Hepatic stellate cell (primary cell): ENCODE results near the gene ALDH1L1.

Experiments
- DNase-seq: peaks from one replicate; pipeline ENCODE4 v3.0.0; 2011; ENCODE audit warnings: low spot score

Gene ALDH1L1

DNA sequence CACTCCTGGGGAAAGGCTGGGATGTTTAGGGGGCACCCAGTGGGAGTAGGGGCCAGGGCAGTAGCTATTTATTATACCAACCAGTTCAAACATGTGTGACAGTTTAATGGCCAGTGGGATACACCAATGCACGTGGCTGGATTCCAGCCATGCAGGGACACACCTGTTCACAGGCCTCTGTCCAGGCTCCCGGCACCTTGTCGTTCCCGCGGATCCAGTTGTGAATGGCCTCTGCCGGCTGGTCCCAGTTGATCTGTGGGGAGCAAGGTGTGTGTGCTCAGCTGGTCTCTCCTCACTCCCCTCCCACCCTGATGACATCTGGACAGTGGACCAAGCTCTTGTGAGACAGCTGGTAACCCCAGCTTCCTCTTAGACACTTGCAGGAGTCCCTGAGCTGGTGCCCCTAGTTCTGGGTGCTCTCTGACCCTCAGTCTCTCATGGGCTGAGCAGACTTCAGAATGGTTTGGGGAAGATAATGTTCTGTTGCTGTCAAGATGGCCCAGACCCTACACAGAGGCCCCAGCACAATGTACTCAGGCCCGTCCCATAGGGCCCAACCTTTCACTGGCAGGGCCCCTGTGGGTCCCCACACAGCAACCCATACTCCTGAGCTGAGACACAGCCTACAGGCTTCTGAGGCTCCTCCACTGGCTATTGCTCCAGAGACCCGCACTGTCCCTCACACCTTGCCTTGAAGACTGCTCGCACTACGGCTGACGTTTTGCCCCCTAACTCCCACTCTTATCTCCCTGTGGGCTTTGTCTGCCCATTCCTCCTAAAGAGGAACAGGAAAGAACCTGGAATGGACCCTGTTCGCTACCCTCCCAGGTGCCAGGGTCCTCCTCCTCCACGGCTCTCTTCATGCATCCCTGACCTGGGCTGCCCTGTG, 25.8 kb downstream of the ALDH1L1 start:
- peak; percentile 1 for DNase-seq

DNA sequence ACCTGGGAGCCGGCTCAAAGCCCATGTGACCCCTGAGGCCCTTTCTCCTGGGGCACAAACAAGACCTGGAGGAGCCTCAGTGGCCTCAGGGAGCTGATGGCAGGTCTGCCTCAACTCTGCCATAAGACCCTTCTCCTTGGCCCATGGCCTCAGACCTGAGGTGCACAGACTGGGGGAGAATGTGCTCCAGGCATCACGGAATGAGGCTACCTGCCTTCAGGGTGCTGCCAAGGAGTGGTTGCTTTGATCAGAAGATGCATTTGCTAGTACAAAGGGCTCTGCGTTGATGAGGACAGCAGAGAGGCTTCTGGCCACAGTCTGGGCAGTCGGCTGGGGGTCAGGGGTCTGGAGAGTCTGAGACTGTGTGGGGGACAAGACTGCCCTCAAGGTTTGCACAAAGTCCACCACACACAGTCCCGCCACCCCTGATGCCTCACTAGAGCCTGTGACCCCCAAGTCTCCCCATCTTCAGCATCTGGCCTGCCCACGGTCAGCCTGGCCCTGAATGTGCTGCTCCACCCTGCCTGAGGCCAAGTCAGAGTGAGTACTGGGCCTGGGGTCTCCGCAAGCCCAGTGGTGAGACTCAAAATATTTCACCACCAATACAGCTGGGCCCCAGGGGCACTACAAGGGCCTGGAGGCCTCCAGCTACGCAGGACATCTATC, 26.6 kb downstream of the ALDH1L1 start:
- peak; percentile 2 for DNase-seq

DNA sequence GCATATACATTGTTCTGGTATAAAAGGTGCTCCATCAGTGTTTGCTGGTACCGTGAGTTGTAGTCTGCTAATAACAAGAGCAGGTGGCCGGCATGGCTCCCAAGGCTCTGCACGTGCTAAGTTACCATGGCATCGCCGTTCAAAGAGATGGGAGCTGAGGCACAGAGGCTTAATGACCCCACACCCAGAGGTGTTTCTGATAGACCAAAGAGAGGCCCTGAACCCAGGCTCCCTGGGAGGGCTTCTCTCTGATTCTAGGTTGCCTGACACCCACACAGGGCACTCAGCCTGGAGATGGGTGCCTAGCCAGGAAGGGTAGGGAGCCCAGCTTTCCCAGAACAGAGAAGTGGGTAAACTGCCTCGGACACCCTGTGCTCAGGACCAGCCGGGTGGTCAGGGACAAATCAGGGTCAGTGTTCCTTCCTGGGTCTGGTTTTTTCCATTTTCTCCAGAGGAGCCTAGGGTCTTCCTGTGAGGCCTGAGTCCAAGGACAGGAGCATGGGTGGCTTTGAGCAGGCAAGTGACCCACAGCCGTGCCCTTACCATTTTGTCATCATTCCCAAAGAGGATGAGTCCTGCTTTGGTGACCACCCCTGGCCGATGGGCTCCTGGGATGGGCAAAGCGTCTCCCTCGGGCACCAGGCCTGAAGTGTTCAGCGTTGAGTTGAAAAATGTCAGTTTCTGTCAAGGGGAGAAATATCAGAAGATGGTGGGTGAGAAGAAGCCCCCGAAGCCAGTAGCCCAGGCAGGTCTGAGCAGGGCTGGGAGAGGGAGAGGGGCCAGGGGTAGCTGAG, 27.3 kb downstream of the ALDH1L1 start:
- DNase-seq: no peak

DNA sequence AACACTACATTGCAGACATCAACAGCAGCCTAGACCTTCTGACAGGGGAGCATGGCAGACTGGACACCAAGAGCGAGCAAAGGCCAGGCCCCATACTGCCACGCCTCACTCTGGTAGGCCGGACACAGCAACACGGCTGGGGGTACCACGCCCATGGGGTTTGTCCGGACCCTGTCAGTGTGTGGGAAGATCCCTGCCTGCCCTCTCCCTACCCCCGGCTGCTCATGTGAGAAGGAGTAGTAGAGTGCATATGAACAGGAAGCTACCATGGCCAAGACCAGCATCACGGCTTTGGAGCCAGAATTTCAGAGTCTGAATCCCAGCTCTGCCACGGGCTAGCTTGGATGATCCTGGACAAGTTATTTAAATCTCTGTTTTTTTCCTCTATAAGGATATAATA, 27.9 kb downstream of the ALDH1L1 start:
- no peak for DNase-seq

DNA sequence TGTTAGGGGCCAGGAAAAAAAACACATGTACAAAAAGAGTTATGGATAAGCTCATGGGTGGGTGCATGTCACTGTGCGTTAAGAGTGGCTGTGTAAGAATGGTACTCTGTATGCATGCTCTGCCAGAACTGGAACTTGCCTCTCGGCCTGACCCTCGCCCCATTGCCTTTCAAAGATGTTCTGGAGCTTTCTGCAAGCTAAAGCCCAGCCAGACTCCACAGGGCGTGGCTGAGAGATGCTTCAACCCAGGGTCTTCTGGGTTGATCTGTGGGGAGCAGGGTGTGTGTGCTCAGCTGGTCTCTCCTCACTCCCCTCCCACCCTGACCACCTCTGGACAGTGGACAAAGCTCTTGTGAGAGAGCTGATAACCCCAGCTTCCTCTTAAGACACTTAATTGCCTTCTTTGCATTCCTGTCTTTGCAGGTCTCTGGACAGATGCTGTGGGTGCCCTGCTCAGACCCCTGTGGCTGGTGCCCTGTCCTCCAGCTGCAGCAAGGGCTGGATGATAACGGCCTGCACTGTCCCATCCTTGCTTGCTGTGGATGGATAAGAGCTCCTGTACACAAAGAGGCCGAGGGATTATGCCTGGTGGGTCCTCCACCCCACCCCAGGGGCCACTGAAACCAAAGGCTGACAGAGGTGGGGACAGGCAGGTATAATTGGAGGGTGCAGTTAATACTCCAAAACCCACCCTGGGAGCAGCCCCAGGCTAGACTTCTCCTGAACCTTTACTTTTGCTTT, 28.7 kb downstream of the ALDH1L1 start:
- no peak for DNase-seq

DNA sequence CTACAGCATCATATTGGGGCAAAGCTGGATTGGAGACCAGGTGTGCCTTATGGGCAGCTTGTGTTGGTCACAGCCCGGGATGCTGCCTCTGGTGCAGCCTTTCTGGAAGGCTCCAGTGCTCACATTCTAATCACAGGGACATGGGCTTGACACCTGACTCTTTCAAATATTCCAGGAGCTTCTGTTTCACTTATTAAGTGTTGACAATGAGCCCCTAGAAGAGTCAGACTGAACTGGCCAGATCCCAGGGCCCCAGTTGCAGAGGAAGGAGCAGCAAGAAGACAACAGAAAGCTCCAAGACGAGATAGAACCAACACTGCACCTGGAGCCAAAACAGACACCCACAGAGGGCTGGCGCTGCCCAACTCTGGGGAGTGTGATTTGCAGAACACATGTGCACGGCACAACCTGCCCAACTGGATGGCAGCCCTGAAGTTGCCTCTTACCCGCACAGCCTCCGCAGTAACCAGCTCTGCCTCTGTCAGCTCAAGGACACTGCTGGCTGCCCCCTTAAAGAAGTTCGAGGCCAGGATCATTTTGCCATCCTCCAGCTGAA, 30.3 kb downstream of the ALDH1L1 start:
- no peak for DNase-seq

DNA sequence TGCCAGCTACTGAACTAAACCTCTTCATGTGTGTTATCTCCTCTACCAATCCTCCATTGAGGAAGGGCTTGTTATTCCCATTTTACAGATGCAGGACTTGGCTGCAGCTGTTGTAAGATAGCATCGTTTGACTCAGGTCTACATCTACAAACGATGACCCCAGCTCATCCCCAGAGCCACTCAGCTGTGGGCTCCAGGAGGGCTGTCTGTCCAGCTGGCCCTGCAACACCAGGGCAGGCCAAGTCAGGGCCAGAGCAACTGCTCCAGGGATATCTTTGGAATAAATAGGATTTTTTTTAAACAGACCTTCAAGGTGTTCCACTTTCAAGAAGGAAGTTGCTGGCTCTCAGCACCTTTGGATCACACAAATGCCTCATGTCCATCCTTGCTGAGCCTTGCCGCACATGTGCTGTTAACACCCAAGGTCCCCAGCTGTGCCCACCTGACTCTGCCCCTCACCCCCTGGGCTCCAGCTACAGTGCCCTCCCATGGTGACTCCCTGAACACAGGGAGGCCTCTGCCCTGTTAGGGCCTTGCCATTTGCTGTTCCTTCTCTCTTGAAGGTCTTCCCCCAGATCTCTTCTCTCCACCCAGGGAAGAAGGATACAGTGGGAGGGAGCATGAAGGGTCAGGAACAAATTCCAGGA, 31.0 kb downstream of the ALDH1L1 start:
- peak; percentile 1 for DNase-seq

DNA sequence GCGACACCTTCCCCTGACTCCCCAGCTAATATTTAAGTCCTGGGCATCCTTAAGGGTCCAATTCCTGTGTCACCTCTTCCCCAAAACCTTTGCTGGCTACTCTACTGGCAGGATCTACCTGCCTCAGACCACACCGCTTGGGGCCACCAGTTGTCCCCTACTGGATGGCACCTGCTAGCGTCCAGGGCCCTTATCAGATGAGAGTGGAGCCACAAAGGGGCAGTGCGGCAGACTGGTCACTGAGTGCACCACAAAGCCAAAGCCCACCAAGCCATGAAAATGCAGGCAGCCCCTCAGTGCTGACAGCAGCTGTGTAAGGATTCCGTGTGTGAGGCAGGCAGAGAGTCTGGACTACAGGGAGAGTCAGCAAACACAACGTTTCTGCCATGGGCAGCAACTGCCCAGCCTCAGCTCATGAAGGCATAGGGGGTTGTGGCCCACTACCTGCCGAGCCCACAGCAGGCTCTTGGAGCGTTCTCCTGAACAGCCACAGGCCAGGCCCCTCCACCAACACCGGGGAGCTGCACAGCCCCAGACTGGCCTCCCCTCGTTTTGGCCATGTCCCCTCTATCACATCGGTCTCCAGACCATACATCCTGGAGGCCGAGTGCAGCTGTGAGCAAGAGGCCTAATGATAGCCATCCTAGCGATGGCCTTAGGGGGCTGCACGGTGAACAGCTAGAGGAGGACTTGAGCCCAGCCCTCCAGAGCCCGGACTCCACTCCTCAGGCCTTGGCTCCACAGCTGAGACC, 32.3 kb downstream of the ALDH1L1 start:
- no peak for DNase-seq

DNA sequence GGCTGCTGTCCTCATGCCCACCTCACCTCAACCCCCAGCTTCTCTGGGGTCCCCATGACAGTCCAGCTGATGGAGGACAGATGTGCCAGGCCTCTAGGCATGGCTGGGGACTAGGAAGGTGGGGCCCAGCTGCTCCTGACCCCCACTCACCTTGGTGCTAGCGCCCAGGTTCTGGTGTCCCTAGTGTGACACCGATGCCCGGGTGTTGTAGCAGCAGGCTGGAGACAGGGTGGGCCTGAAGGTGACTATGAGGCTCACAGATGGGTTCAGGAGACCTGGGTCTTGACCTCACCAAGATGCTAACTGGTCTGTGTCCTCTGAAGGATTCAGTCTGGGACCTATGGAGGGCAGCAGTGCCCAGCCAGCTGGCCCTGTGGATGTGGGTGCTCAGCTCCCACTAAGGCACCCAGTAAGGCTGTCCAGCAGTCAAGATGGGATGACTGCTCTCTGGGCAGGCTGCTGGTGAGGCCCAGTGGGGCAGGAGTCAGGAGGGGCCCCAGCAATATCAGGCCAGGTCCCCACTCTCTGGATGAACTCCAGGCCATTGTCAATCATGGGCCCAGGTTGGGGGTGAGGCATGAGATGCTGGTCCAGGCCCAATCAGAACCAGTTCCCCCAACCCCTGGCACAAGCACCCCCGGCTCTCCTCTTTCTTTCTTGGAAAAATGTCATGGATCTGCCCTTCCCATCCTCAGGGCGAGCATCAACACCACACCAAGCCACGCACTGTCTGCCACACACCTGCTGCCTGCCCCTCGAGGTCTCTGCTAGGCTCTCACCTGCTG, 33.0 kb downstream of the ALDH1L1 start:
- peak; percentile 2 for DNase-seq

DNA sequence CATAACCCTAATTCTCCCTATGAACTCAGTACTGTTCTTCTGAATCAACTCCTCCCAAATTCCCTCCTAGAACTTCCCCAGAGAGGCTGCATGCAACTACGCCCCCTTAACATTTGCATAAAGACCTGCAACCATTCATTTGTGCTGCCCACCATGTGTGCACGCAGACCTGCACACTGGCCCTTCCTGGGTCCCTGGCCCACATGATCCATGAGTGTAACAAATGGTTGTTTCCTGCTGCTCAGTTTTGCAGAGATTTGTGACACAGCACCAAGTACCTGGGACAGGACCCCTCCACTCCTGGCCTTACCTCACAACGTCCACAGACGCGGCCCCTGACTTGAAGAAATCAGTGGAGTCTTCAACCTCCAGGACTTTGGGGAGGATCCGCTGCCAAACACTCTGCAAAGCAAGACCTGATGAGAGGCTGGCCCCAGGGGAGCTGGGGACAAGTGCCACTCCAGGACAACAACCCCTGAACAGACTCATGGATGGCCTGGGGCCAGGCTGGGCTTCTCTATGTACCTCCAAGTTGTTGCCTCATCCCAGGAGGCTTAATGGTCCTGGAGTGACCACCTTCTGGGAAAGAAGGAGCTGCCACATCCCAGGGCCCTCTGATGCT, 33.8 kb downstream of the ALDH1L1 start:
- peak; percentile 1 for DNase-seq

DNA sequence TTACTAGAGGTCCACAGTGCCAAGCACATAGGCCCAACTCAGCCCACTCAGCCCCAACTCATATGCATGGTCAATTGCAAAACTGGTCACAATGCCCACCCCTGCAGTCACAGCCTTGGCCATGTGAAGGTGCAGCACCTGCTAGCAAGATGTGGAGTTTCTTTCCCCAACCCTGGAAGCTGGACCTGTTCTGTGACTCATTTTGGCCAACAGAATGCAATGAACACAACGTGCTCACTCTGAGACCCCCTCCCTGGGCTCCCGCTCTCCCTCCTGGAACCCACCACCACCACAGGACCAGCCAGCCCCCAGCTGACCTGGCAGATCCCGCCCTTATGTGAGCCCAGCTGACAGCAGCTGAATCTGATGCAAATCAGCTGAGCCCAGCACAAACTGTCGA, 34.4 kb downstream of the ALDH1L1 start:
- no peak for DNase-seq

DNA sequence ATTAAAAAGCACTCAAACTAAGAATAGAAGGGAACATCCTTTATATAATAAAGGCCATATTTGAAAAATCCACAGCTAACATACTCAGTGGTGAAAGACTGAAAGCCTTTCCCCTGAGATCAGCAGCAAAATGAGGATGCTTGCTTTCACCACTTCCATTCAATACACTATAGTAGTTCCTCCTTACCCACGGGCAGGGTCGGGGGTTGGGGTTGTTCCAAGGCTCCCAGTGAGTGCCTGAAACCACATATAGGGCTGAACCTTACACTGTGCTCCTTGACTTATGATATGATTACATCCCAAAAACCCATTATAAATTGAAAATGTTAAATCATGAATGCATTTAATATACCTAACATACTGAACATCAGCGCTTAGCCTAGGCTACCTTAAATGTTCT, 37.7 kb downstream of the ALDH1L1 start:
- no peak for DNase-seq

DNA sequence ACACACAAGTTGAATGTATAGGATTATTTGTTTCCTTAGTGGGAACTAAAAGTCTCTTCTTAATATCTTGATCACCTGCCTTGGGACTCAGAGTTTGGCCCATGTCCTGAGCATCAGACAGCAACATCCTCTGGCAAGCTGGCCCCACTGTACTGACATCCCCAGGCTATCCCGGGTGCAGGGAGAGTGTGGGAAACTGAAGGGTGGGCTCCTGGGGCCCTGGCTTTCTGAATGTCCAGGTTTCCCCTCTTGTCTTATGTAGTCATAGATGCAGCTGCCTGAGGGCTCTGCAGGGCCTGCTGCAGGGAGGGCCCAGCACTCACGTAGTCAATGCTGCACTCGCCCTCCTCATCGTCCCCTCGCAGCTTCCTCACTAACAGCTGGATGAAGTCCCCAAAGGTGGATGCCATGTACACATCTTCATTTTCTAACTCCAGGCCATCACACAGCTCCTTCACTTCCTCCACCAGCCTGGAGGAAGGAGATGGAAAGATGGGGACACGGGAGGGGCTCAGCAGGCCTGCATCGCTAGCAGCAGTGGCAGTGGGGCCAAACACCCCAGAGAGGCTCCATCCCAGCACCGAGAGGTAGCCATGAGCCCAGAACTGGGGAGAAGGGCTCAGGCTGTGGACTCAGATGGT, 42.8 kb downstream of the ALDH1L1 start:
- no peak for DNase-seq

DNA sequence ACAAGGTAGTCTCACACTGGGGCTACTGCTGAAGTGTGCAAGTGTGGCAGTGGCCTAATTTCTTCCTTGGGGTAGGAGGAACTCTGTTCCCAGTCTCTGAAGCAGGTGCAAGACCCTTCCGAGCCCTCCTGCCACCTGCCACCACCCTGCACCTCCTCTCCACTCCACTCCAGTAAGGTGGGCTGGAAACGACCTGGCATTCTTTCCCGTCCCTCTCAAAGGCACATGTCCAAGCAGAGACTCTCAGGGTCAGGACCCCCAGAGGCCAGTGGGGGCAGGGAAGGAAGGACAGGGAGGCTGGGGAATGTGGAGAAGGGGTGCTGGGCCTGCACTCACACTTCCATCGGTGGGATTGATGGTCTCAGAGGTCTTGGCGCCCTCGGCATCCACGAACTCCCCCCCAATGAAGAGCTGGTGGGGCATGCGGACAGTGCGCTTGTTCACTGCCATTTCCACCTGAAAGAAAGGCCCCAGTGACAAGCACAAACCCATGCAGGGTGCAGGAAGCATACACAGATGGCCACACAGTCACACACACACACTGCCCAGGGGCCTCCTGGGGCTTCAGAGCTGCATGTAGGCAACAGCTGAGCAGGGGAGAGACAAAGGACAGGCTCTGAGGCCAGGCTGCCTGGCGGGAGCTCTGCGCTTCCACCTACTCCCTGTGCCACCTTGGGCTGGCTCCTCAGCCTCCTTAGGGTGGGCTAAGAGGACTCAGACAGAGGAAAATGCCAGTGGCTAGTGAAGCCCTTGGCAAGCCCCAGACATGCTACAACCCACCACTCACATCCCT, 43.8 kb downstream of the ALDH1L1 start:
- no peak for DNase-seq

DNA sequence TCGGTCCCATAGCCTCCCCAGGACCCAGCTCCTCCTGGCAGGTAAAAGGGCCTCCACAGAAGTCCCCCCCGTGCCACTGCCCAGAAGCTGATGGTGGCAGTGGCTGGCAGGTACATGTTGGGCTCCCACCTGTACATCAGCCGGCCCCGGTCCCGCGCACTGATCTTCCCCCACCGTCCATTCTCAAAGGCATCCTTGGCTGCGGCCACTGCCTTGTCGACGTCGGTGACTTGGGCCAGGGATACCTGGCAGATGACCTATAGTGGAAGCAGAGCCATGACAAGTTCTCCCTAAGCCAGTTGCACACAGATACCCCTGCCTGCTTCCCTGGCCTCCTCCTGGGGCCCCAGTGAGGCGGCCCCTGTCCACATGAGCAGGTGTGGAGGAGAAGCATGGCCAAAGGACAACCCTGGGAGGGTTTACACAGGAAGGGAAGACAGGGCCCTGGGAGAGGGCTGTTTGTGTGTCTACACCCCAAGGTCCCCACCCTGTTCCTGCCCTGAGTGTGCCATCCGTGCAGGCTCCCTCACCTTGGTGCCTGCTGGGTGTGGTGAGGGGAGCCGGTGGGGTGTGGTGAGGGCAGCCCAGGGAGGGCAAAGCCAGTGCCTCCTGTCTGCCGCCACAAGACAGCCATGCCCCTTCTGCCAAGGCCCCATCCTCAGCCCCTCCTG, 44.8 kb downstream of the ALDH1L1 start:
- no peak for DNase-seq

DNA sequence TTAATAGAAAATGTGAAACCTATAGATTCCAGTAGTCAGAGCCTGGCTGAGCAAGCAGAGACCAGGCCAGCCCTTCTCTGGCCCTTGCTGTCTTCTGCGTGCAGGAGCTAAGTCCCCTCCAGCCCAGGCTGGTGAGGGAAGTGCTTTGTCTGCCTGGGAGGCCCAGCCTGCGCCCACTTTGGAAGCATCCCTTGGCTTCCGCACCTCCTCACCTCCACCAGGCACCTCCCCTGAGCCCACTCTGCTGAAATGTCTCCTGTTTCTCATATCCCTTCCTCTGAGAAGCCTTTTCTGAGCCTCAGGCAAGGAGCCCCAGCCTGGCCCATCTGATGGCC, 45.3 kb downstream of the ALDH1L1 start:
- no peak for DNase-seq

DNA sequence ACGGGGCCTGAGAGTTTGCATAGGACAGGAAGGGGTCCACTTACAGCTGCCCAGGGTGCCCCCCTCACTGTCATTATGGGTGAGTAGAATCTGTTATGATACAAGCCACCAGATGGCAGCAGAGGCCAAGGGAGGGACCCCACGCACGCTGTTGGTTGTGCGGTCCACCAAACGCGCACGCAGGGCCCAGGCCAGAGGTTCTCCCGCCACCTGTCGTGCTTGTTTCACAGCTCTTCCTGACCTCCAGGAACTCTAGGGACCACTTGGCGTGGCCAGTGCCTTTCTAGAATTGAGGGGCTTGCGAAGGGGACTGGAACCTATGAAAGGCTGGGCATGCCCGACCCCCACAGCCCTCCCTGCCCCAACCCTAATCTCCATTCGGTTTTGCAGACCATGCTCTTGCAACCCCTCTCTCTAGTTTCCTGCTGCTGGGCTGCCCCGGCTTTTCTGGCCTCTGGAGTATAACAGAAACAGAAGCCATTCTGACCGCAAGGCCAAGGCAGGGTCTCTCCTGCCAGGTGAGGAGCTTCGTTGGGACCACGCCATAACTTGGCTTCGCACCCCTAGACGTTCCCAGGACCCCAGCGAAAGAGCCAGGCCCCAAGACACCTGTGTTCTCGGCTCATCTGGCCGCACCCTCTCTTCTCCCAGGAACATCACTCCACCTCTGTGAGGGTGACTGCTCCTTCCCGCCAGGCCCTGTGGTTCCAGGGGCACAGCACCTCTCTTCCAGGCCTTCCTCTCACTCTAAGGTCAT, 46.0 kb downstream of the ALDH1L1 start:
- peak; percentile 72 for DNase-seq
